GM12865 (cell line): ENCODE data around the gene AFDN.

Experiments
- DNase-seq: peaks from one replicate; pipeline ENCODE4 v3.0.0; 2010; ENCODE audit warnings: low read depth
- H3K4me3 ChIP-seq: 2 replicates; pipeline ENCODE4 v1.5.1; 2011; ENCODE audit warnings: mild to moderate bottlenecking, low read depth, low read length, control low read depth
- TF ChIP-seq, protein P1 (sequence below): IDR thresholded peaks from 2 replicates; pipeline ENCODE4 v1.5.1; 2011; ENCODE audit warnings: low read length, control low read depth, low read depth, inconsistent platforms; ENCODE audit not compliant: insufficient read depth; ENCODE audit errors: missing control alignments

AFDN gene

DNA sequence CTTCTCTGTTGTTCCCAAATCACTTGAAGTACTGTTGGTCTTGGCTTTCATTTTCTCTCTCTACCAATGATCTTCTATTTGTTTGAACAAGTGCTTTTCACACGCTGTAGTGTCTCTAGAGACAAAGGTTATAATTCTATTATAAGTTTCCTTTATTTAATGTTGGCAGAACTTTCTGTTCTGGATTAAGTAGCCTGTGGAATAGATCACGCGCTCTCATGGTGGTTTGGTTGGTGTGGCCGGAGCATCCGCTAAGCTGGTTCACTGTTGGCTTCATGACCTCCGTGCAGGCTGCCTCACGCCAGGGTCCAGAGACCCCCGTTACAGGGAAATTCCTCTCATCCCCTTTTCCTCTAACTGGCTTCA is 139.8 kb downstream of the AFDN start:
- TF ChIP-seq, protein P1, sequence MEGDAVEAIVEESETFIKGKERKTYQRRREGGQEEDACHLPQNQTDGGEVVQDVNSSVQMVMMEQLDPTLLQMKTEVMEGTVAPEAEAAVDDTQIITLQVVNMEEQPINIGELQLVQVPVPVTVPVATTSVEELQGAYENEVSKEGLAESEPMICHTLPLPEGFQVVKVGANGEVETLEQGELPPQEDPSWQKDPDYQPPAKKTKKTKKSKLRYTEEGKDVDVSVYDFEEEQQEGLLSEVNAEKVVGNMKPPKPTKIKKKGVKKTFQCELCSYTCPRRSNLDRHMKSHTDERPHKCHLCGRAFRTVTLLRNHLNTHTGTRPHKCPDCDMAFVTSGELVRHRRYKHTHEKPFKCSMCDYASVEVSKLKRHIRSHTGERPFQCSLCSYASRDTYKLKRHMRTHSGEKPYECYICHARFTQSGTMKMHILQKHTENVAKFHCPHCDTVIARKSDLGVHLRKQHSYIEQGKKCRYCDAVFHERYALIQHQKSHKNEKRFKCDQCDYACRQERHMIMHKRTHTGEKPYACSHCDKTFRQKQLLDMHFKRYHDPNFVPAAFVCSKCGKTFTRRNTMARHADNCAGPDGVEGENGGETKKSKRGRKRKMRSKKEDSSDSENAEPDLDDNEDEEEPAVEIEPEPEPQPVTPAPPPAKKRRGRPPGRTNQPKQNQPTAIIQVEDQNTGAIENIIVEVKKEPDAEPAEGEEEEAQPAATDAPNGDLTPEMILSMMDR: no peak
- H3K4me3 ChIP-seq: no peak overlapping the region
- no peak for DNase-seq

DNA sequence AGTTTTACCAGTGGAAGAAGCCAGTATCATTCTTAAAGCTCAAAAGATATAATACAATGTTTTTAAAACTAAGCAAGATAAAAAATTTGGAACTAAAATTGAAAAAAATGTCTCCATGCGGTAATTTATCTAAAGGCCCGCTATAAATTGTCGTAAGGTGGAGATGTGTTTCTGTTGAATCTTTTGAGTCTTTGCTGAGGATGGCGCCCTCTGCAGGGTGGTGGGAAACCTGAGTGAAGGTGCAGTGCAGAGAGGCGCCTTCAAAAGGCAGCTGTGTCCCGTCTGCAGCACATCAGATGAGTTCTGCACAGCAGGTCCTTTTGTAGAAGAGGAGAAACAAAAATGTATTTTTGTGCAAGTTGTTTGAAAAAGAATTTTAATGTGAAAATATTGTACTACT is 141.4 kb downstream of the AFDN start:
- no peak overlapping the region for H3K4me3 ChIP-seq
- DNase-seq: no peak
- TF ChIP-seq, protein P1: peak; percentile 25

DNA sequence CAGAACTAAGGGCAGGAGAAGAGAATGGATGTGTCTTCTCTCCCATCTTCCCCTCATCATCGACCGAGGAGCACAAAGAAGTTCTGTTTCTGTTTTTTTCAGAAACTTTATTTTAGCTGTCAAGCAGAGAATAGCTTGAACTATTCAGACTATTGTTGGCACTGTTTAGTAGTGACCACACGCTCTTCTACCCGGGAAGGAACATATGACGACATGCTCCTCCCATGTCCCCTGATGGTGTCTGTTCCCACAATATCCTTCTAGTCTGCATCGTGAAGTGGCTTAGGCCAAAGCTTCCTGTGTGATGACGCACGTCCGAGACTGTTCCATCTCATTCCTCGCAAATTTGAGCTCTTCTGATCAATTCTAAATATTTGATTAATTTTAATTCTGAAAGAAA is 143.5 kb downstream of the AFDN start:
- H3K4me3 ChIP-seq: no peak overlapping the region
- TF ChIP-seq, protein P1: no peak
- no peak for DNase-seq

DNA sequence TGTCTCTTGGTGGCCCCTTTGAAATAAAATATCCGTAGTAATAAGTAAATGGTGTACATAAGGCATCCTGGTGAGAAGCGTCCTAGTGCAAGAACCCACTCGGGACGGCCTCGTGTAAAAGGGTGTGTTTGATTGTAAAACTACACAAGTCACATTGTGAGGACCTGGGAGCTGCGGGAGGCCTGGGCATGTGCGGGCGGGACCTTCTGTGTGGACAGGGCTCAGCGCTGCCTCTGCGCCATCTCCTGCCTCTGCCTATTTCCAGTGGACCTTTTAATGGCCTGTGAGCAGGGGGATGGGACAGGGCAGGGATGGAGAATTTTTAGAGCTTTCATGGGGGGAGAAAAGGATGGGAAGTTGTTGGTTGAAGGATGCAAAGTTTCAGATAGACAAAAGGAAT is 145.5 kb downstream of the AFDN start:
- DNase-seq: no peak
- TF ChIP-seq, protein P1: no peak
- H3K4me3 ChIP-seq: no peak overlapping the region

DNA sequence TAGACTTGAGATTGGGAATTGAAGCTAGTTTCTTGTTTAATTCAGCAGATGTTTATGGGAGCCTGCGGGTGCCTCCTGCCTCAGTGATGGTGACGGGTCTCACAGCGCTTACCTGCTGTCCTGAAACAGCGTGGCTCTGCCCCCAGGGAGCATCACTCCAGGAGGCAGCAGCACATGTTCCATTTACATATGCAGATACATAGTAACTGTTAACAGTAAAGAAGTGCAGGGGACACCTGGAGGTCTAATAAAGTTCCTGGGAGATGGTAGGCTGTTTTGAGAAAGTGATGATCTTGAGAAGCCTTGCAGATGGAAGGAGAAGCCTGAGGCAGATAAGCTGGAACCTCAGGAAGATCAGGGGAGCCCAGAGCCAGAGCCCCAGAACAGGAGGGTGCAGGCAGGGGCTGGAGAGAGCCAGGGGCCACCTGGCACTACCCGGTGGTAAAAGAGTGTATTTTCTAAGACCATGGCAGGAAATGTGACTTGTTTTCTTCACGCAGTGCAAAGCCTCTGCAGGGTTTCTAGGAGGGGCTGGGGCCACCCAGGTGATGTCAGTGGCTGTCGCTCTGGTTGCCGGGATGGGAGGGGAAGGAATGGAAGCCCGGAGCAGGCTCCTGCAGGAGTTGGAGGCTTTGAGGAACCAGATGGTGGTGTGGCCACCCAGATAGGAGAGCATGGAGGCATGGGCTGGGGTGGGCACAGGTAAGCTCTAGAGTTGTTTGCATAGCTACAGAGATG is 146.6 kb downstream of the AFDN start:
- no peak for DNase-seq
- no peak overlapping the region for H3K4me3 ChIP-seq
- TF ChIP-seq, protein P1: no peak

DNA sequence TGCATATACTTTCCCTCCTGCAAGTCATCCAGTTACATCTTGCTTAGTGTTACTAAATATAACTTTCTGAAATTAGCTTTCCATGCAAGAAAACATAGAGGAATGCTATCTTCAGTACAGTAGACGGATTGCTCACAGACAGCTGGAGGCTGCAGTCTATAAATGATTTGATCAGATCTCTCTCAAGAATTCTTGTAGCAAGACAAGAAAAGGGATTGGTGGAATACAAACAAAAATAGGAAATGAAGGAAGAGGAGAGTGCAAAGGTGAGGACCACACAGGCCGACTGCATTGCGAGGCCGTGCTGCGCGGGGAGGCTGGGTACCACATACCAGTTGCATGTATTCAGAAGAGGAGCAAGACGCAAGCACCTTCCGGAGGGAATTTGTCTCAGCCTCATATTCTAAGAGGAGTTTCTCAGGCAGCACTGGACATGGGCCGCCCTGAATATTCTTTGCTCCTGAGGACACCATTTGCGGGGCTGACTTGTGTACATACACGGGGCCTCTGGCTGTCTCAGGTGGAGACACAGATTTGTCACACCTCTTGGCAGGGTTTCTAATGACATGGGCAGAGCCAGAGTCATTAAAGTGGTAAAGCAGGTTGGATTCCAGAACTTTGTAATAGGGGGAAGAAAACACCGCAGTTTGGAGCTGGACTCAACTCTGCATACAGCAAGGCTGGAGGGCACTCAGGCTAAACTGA is 148.1 kb downstream of the AFDN start:
- no peak overlapping the region for H3K4me3 ChIP-seq
- DNase-seq: no peak
- TF ChIP-seq, protein P1: no peak
